Measurements from ENCODE around the gene CYTH1. TPM values are rescaled to one million over a fixed set of nuclear protein-coding genes. Genes with fewer than 3 reads are reported as not detected.

The CYTH1 gene
- total RNA-seq, 4 donors from 2014 or later, result 50.0 to 139 (median 83.7) TPM

DNA sequence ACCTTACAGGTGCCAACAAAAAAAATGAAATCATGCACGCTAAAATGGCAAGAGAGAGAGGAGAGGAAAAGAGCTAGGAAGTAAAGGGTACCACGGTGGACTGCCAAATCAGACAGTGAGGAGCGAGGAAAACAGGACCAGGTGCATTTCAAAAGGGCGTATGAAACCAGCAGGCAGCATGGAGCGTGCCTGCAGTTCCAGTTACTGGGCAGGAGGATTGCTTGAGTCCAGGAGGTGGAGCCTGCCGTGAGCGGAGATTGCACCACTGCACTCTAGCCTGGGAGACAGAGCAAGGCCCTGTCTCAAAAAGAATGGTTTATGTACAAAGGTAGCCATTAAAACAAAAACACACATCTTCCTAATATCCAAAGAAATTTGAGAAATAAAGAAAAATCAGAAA is 42.2 kb upstream of the CYTH1 start:
- DNase-seq (ENCODE audit: low spot score) (no peak), ATAC-seq (ENCODE audit: low FRiP score) (no peak)
- TF ChIP-seq, protein P1, sequence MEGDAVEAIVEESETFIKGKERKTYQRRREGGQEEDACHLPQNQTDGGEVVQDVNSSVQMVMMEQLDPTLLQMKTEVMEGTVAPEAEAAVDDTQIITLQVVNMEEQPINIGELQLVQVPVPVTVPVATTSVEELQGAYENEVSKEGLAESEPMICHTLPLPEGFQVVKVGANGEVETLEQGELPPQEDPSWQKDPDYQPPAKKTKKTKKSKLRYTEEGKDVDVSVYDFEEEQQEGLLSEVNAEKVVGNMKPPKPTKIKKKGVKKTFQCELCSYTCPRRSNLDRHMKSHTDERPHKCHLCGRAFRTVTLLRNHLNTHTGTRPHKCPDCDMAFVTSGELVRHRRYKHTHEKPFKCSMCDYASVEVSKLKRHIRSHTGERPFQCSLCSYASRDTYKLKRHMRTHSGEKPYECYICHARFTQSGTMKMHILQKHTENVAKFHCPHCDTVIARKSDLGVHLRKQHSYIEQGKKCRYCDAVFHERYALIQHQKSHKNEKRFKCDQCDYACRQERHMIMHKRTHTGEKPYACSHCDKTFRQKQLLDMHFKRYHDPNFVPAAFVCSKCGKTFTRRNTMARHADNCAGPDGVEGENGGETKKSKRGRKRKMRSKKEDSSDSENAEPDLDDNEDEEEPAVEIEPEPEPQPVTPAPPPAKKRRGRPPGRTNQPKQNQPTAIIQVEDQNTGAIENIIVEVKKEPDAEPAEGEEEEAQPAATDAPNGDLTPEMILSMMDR (IDR thresholded peaks at IDR 0.05), result no peak

DNA sequence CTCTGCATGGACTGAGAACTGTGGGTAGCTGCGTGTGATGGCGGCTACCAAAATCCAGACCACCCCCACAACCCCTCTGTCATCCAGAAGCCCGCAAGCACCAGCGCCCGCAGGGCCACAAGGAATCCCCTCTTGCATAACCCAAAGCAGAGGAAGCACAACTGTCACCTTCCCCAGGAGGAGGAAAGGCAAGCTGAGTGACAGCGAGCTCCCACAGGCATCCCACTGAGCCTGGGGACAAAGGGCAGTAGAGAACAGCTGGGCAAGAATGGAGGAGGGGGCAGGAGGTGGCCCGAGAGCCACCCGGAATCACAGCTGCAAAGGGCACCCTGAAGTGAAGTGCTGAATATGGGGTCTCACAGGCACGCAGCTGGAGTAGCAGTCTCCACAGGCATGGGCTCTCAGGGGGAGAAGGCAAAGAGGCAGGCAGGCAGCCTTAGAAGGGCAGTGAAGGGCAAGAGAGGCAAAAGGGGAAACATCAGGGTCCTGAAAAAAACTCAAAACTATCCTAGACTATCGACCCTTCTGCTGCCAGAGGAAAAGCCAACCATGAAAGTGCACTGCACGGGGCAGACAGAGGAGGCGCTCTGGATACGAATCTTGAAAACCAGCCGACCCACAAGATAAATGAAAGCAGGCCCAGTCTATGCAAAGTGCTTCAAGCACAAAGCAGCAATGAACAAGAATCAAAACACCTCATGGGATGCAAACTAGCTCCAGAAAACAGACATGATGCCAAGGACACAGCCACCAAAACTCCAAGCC is 41.4 kb upstream of the CYTH1 start:
- TF ChIP-seq, protein P1 (IDR thresholded peaks at IDR 0.05), result no peak
- ATAC-seq (ENCODE audit: low FRiP score), result no peak
- no peak for DNase-seq (ENCODE audit: low spot score)

DNA sequence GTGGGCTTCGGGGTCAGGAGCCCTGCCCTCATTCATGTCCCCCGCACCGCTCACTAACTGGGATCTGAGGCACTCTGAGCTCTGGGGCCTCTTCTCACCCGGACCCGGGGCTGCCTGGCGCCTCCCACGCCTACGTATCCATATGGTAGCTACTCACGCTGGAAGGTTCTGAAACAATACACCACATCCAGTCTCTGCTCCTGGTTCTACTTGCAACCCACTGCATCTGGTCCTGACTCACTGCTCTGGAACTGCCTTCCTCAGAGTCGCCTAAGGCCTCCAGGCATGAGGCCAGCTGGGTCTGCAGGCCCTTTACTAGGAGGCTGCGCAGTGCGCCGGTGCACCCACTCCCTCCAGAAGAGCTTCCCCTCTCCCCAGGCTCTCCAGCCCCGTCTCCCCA is 40.5 kb upstream of the CYTH1 start:
- no peak for ATAC-seq (ENCODE audit: low FRiP score)
- no peak for DNase-seq (ENCODE audit: low spot score)
- TF ChIP-seq, protein P1 (IDR thresholded peaks at IDR 0.05), result no peak

DNA sequence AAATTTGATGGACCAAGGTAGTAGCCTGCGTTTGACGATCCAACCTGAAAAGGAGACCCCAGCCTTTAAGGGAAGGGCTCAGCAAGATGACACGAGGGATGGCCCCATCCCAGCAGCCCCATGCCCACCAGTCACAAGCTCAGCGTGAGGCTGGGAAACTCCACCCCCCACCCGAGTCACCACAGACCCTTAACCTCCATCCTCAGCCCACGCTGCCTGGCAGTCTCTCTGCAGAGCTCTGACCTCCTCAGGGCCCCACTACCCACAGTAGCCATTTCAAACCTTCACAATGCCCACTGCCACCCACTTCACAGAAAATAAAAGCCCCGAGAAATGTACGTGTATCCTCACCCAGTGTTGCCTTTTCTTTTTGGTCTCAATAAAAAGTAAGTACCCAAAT is 39.9 kb upstream of the CYTH1 start:
- TF ChIP-seq, protein P1 (IDR thresholded peaks at IDR 0.05), result no peak
- no peak for DNase-seq (ENCODE audit: low spot score)

DNA sequence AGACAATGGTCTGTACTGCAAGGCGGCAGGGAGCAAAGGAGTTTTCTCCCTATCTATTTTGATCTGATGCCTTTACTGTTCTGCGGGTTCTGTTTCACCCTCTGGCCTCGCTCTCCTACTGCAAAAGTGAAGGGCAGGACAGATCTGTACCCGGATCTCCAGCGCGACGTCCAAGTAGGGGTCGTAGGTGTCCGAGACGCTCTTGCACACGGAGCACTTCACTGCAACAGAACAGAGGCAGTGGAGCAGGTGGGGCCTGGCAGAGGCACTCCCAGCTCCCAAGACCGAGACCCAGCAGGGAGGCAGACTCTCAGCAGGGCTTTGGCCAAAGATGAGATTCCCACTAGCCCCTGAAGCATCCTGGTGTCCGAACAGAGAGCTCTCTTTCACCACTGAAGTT is 38.8 kb upstream of the CYTH1 start:
- TF ChIP-seq, protein P1 (IDR thresholded peaks at IDR 0.05), result no peak
- DNase-seq (ENCODE audit: low spot score) (no peak), ATAC-seq (ENCODE audit: low FRiP score) (no peak)

More for the DNA sequence above, 39.9 kb upstream of the CYTH1 start:
- ATAC-seq (ENCODE audit: low FRiP score), result no peak

DNA sequence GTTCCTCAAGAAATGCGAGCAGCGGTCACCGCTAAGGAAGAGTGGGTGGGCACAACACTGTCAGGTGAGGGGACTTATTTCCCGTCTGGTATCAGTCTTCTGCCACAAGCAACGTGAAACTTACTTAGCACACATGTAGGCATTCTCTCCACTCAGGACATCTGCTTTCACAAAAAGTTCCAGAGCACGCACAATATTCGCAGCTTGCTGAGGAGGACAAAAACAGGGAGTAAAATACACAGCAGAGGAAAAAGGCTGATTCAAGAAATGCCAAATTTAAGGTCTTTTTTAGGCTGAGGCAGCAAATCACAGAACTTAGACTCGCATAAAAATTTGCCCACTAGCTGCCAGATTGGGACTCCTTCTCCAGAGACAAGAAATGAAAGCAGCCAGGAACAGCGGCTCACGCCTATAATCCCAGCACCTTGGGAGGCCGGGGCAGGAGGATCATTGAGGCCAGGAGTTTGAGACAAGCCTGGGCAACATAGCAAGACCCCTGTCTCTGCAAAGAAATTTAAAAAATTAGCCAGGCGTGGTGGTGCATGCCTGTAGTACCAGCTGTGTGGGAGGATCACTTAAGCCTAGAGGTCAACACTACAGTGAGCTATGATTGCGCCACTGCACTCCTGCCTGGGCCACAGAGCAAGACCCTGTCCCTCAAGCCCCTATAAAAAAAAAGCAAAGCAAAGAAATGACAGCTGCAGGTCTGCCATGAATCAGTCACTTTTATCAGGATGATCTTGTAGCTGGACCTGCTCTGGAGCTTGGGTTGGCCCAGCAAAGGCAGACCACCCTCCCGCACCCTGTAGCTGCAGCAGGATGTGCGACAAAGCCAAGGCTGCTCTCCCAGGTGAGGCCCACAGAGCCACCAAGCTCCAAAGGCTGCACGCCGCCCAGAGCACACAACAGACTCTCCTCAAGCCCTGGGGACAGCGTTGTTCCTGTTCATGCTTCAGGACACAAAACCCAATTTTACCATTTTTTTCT is 38.0 kb upstream of the CYTH1 start:
- DNase-seq (ENCODE audit: low spot score), result no peak
- ATAC-seq (ENCODE audit: low FRiP score), result no peak
- TF ChIP-seq, protein P1 (IDR thresholded peaks at IDR 0.05), result no peak

Data from omental fat pad (tissue), 4 donors.